ENCODE results near the gene PLAAT3.

DNA sequence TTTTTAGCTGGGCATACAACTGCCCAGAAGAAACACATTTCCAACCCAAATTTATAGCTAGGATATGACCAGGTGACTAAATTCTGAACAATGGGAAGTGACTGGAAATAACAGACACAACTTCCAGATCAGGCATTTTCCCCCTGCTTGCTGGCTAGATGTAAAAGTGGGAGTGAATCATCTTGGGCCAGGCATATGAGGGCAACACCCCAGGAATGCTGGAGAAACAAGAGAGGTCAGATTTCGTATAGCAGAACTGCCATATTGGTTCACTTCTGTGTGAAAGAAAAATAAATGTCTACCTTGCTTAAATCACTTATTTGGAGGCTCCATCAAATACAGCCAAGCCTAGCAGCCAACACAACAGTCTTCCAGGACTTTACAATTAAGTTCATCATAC is 49.6 kb upstream of the PLAAT3 start:
- TF ChIP-seq EZH2 (IDR thresholded peaks at IDR 0.05; ENCODE audit: insufficient read depth, low read length) (no peak), CTCF (IDR thresholded peaks at IDR 0.05; ENCODE audit: insufficient read depth, low read depth, low read length) (no peak)
